ENCODE results near the gene PYURF.

GRCh38 chr4:88477229-88477860, 46.2 kb downstream of the PYURF start:
- TF ChIP-seq CTCF (IDR thresholded peaks at IDR 0.05) (no peak), POLR2A (IDR thresholded peaks at IDR 0.05) (no peak), POLR2AphosphoS5 (IDR thresholded peaks at IDR 0.05) (no peak), EP300 (IDR thresholded peaks at IDR 0.05; ENCODE audit: low read depth) (no peak)

All from transverse colon (tissue), 4 donors.